GM19468 (cell line): ENCODE data around the gene INVS.

Experiments
- ATAC-seq: cut with Tn5 transposase; IDR thresholded peaks from one replicate; pipeline ENCODE4 v1.9.1; 2021; ENCODE audit warnings: mild to moderate bottlenecking, moderate library complexity, moderate number of reproducible peaks; ENCODE audit not compliant: unreplicated experiment; ENCODE audit errors: extremely low read depth

INVS gene

GRCh38 chr9:100170556-100170955, 71.5 kb downstream of the INVS start:
- no peak for ATAC-seq

DNA sequence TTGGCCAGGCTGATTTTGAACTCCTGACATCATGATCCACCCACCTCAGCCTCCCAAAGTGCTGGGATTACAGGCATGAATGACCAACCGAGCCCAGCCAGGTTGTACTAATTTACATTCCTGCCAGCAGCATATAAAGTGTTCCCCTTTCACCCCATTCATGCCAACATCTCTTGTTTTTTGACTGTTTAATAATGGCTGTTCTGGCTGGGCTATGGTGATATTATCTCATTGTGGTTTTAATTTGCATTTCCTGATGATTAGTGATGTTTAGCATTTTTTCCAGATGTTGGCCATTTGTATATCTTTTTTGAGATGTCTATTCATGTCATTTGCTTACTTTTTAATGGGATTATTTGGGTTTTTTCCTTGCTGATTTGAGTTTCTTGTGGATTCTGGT, 87.3 kb downstream of the INVS start:
- no peak for ATAC-seq

DNA sequence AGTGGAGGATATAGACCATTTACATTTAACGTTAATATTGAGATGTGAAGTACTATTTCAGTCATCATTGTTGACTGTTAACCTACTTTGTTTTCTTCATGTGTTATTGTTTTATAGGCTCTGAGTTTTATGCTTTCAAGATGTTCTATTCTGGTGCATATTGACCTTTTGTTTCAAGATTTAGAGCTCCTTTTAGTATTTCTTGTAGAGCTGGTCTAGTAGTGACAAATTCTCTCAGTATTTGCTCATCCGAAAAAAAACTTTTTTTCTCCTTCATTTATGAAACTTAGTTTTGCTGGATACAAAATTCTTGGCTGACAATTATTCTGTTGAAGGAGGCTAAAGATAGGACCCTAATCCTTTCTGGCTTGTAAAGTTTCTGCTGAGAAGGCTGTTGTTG, 91.3 kb downstream of the INVS start:
- ATAC-seq, result no peak

DNA sequence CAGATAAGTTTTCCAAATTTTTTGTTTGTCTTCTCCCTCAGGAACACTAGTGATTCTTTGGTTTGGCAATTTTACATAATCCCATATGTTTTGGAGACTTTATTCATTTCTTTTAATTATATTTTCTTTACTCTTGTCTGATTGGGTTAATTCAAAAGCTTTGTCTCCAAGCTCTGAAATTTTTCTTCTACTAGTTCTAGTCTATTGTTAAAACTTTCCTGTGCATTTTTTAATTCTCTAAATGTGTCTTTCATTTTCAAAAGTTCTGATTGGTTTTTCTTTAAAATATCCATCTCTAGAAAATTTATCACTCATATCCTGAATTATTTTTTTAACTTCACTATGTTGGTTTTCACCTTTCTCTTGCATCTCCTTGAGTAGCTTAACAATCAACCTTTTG, 92.2 kb downstream of the INVS start:
- ATAC-seq, result no peak

DNA sequence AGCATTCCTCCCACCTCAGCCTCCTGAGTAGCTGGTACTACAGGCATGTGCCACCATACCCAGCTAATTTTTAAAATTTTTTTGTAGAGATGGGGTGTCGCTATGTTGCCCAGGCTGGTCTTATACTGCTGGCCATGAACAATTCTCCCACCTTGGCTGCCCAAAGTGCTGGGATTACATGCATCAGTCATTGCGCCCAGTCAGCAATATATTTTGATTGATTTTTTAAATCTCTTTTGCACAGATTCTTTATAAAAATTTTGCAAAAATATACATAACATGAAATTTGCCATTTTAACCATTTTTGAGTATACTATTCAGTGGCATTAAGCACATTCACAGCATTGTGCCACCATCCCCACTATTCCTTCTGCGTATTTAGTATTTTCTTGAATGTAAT, 94.0 kb downstream of the INVS start:
- no peak for ATAC-seq

DNA sequence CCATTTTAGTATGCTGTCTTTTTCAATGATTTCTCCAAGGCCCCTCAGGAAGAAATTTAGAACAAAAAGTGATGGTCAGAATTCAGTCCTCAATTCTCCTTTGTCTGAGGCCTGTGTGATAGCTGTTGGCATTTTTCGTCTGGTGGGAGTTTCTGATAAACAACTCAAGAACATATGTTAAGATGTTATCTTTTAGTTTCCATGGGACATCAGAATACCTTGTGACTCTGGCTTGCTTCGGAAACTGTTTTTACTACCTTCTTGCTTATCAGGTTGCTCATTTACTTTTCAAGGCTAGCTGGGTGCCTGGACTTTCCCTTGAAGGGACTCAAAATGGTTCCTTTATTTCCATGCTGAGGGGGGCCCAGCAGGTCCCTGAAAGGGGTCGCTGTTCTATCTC, 97.2 kb downstream of the INVS start:
- no peak for ATAC-seq

DNA sequence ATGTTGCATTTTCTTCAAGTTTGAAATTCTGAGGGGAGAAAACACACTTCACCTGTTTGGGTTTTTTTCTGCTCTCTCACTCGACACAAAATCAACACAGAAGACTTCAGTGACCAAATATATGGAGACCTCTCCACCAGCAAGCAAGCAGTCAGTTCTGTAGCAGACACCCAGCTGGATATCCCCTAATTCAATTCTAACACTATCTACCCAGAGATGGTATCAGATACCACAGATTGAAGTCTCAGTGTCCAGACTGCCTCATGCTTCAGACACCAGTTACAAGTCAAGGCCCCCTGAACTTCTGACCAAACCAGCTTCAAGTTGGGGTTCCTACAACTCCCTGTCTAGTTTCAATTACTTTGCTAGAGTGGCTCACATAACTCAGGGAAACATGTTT, 97.8 kb downstream of the INVS start:
- no peak for ATAC-seq

- ATAC-seq, result no peak
Observed at GRCh38 chr9:100197553-100197952, 98.5 kb downstream of the INVS start.

DNA sequence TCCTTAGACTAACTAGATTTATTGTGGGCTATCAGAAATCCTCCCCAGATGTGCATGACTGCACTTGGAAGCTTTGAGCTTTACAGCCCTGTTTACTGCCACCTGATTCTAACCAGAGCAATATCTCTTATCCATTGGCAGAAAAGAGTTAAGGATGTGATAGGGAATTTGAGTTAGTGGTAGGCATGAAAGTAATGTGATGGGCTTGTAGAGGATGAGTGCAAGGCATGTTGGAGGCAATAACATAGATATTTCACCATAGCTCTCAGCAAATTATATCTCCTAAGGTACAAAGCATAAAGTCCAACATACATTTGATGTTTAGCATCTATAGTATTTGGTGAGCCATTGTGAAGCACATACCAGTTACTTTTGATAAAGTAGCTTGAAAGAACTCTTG, 103.8 kb downstream of the INVS start:
- ATAC-seq, result no peak

DNA sequence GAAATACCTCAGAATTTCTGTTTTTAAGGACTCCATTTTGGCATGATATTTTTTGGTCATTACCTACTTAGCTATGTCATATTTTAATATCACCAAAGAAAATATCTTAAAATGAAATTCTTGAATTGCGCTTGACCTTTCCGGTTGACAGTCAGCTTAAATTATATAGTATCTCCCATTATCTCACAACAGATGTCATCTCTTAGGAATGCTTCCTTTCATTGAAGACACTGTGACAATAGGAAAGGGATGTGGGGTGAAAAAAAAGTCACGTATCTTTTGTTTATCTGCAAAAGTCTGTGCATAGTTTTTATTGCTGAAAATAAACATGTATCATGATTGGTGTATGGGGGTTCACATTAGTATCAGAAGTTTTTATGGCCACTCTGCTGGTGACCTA, 105.8 kb downstream of the INVS start:
- ATAC-seq, result no peak

DNA sequence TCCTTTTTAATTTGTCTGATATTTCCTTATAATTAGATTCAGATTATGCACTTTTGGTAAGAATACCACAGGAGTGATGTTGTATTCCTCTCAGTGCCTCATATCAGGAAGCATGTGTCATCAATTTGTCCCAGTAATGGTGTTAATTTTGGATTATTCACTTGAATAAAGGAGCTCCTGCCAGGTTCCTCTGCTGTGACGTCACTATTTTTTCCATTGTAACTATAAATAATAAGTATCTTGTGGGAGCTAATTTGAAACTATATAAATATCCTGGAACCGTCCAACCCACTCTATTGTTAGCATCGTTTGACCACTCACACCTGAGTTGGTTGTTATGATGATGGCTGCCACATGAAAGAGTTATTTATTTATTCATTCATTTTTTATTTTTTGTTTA, 107.9 kb downstream of the INVS start:
- no peak for ATAC-seq

DNA sequence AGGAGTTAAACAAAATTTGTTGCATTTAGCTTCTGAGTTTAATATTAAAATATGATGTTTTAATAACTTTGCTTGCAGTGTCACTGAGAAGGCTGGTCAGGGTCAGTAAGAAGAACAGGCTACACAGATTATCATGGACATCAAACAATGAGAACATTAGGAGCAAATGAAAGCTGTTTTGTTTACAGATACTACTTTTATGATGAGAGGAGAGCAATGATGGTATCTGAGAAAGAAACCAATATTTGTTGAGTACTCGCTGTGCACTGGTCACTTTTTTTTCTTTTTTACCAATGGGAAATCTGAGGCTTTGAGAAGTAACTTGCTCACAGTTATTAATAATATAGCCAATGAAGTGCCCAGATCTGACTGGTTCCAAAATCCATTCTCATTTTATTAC, 109.6 kb downstream of the INVS start:
- ATAC-seq, result no peak

DNA sequence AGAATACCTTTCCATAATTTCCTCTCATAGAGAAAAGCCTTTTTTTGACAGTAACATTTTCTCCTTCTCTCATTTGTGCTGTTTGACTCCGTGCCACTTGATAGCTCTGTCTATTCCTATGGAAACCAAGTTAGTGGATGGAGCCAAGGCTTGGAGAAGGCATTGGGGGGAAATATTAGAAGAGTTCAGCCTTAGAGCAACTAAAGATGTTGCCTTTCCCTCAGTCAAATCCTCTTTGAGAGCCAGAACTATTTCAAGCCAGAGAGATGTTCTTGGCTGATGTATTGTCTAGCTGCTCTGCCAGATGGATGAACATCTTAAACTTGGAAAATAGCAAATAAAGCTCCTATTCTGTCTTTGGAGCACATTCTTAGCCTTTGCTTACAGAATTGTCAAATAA, 112.4 kb downstream of the INVS start:
- ATAC-seq, result no peak

GRCh38 chr9:100213730-100214477, 114.9 kb downstream of the INVS start:
- no peak for ATAC-seq

- no peak for ATAC-seq
Observed at GRCh38 chr9:100216178-100216787, 117.2 kb downstream of the INVS start.

- ATAC-seq, result no peak
Observed at GRCh38 chr9:100217536-100217935, 118.5 kb downstream of the INVS start.

GRCh38 chr9:100219347-100219746, 120.3 kb downstream of the INVS start:
- ATAC-seq, result no peak

DNA sequence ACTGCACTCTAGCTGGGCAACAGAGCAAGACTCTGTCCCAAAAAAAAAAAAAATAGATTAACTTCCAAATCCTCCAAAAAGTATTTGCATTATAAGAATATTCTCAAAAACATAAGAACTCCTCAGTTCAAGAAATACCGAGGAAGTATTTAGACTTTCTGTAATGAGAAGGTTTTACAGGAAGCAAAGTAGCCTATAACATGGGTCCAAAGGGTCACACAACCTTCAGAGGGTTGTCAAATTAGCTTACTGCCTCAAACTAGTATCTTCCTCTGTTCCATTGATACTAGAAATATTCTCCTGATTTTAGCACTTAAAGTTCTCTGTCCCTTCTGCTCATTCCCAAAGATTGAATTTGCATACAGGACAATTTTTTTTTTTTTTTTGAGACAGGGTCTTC, 121.9 kb downstream of the INVS start:
- no peak for ATAC-seq

DNA sequence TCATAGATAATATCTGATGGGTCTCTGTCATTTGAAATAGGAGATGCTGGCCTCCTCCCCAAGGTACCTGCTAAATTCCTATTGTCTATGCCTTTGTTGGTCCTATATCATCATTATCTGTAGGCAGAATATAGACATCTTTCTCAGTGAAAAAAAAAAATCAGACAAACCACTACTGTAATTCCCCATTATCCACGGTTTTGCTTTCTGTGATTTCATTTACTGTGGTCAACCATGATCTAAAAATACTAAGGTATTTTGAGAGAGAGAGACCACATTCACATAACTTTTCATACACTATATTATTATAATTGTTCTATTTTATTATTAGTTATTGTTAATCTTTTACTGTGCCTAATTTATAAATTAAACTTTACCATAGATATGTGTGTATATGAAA, 122.5 kb downstream of the INVS start:
- no peak for ATAC-seq

DNA sequence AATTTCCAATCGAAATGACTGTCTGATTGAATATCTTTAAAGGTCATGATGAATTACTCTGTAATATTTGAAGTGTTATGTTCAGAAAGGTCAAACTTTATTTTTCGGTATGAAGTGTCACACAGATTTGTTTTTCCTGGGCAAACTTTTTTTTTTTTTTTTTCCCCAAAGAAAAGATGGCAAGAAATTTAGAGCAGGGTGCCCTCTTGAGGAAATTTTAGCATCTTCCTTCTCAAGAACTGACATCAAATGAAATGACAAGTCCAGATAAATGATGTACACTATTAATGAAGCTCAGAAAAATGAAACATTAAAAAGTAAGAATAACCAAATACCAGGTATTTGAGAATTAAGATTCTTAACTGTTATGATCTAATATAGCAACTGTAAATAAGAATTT, 123.6 kb downstream of the INVS start:
- ATAC-seq, result no peak

- no peak for ATAC-seq
Observed at GRCh38 chr9:100227636-100228035, 128.6 kb downstream of the INVS start.

GRCh38 chr9:100228352-100228869, 129.4 kb downstream of the INVS start:
- no peak for ATAC-seq
